Esophagus squamous epithelium (tissue), 4 donors: Measurements from ENCODE around the gene RAB6B.

Experiments
- POLR2A ChIP-seq, 4 donors: fragments of 450-650 bp; IDR thresholded peaks; one replicate each; pipeline ENCODE4 v1.6.1; 2017; ENCODE audit warnings: antibody characterized with exemption in 4 of 4, mild to moderate bottlenecking in 4 of 4, moderate library complexity in 3 of 4
- TF ChIP-seq, protein P1 (sequence below), 6 experiments: fragments of 450-650 bp in 4 of 6; fragments of 200-600 bp in 2 of 6; sonication (generic) in 2 of 6; IDR thresholded peaks; one replicate each; pipeline ENCODE4 v1.5.1; 2016 to 2019; ENCODE audit warnings: antibody characterized with exemption in 6 of 6, mild to moderate bottlenecking in 4 of 6, moderate library complexity in 4 of 6

GRCh38 chr3:133805384-133805701 is 90.3 kb downstream of the RAB6B start:
- TF ChIP-seq, protein P1, sequence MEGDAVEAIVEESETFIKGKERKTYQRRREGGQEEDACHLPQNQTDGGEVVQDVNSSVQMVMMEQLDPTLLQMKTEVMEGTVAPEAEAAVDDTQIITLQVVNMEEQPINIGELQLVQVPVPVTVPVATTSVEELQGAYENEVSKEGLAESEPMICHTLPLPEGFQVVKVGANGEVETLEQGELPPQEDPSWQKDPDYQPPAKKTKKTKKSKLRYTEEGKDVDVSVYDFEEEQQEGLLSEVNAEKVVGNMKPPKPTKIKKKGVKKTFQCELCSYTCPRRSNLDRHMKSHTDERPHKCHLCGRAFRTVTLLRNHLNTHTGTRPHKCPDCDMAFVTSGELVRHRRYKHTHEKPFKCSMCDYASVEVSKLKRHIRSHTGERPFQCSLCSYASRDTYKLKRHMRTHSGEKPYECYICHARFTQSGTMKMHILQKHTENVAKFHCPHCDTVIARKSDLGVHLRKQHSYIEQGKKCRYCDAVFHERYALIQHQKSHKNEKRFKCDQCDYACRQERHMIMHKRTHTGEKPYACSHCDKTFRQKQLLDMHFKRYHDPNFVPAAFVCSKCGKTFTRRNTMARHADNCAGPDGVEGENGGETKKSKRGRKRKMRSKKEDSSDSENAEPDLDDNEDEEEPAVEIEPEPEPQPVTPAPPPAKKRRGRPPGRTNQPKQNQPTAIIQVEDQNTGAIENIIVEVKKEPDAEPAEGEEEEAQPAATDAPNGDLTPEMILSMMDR (IDR thresholded peaks at IDR 0.05) = no peak
- TF ChIP-seq POLR2A (IDR thresholded peaks at IDR 0.05) = no peak
